ENCODE measurements around the gene C6orf141. TPM values are rescaled to one million over a fixed set of nuclear protein-coding genes. Genes with fewer than 3 reads are reported as not detected.

The C6orf141 gene
- polyA plus RNA-seq, 1 donor, result 24.1 TPM

- Histone ChIP-seq H3K9me3 (ENCODE audit: control insufficient read depth, low read depth, low read length) (no peaks in the 10 kb centered on the region), H3K4me3 (ENCODE audit: low read length) (no peak overlapping the region), H3K4me1 (ENCODE audit: control insufficient read depth, insufficient read depth, low read length) (peaks cover 12% of the 10 kb centered on the region), H3K27ac (ENCODE audit: low read length) (no peak overlapping the region), H3K27me3 (ENCODE audit: control insufficient read depth, insufficient read depth, low read length) (peaks cover 12% of the 10 kb centered on the region), H3K36me3 (ENCODE audit: control insufficient read depth, insufficient read depth, low read length) (no peaks in the 10 kb centered on the region)
- no CpG with 5 or more reads among the region's 2 CpGs for WGBS (ENCODE audit: insufficient coverage, low lambda C conversion rate)
- no peak for DNase-seq
These were observed 2.1 kb downstream of the C6orf141 start for GRCh38 chr6:49552596-49552995.

GRCh38 chr6:49553384-49553783 lies 2.9 kb downstream of the C6orf141 start:
- no CpG with 5 or more reads among the region's 1 CpG for WGBS (ENCODE audit: insufficient coverage, low lambda C conversion rate)
- Histone ChIP-seq H3K27ac (ENCODE audit: low read length) (no peak overlapping the region), H3K4me3 (ENCODE audit: low read length) (no peak overlapping the region), H3K4me1 (ENCODE audit: control insufficient read depth, insufficient read depth, low read length) (peaks cover 12% of the 10 kb centered on the region), H3K9me3 (ENCODE audit: control insufficient read depth, low read depth, low read length) (no peaks in the 10 kb centered on the region), H3K36me3 (ENCODE audit: control insufficient read depth, insufficient read depth, low read length) (no peaks in the 10 kb centered on the region), H3K27me3 (ENCODE audit: control insufficient read depth, insufficient read depth, low read length) (peaks cover 12% of the 10 kb centered on the region)
- DNase-seq, result no peak

GRCh38 chr6:49555951-49556350 lies 5.5 kb downstream of the C6orf141 start:
- no CpG with 5 or more reads among the region's 4 CpGs for WGBS (ENCODE audit: insufficient coverage, low lambda C conversion rate)

GRCh38 chr6:49556429-49556837 lies 6.0 kb downstream of the C6orf141 start:
- Histone ChIP-seq H3K4me3 (ENCODE audit: low read length) (no peak overlapping the region), H3K36me3 (ENCODE audit: control insufficient read depth, insufficient read depth, low read length) (no peaks in the 10 kb centered on the region), H3K27me3 (ENCODE audit: control insufficient read depth, insufficient read depth, low read length) (no peaks in the 10 kb centered on the region), H3K9me3 (ENCODE audit: control insufficient read depth, low read depth, low read length) (no peaks in the 10 kb centered on the region), H3K4me1 (ENCODE audit: control insufficient read depth, insufficient read depth, low read length) (peaks cover 8% of the 10 kb centered on the region), H3K27ac (ENCODE audit: low read length) (peak overlapping the region; percentile 78)
- peak; percentile 91 to 95 for DNase-seq

More at GRCh38 chr6:49555951-49556350, 5.5 kb downstream of the C6orf141 start:
- H3K4me1 ChIP-seq (ENCODE audit: control insufficient read depth, insufficient read depth, low read length), result peaks cover 9% of the 10 kb centered on the region
- H3K9me3 ChIP-seq (ENCODE audit: control insufficient read depth, low read depth, low read length), result no peaks in the 10 kb centered on the region
- H3K4me3 ChIP-seq (ENCODE audit: low read length), result no peak overlapping the region
- no peaks in the 10 kb centered on the region for H3K36me3 ChIP-seq (ENCODE audit: control insufficient read depth, insufficient read depth, low read length)
- peaks cover 3% of the 10 kb centered on the region for H3K27me3 ChIP-seq (ENCODE audit: control insufficient read depth, insufficient read depth, low read length)
- H3K27ac ChIP-seq (ENCODE audit: low read length), result peak overlapping the region; percentile 78
- DNase-seq, result no peak

GRCh38 chr6:49557177-49557576 lies 6.7 kb downstream of the C6orf141 start:
- Histone ChIP-seq H3K36me3 (ENCODE audit: control insufficient read depth, insufficient read depth, low read length) (no peaks in the 10 kb centered on the region), H3K27me3 (ENCODE audit: control insufficient read depth, insufficient read depth, low read length) (no peaks in the 10 kb centered on the region), H3K4me1 (ENCODE audit: control insufficient read depth, insufficient read depth, low read length) (peaks cover 6% of the 10 kb centered on the region), H3K9me3 (ENCODE audit: control insufficient read depth, low read depth, low read length) (no peaks in the 10 kb centered on the region), H3K27ac (ENCODE audit: low read length) (peak overlapping the region; percentile 57), H3K4me3 (ENCODE audit: low read length) (no peak overlapping the region)
- no peak for DNase-seq
- WGBS (ENCODE audit: insufficient coverage, low lambda C conversion rate), result 100% methylated on average over 1 of the region's 3 CpGs

- Histone ChIP-seq H3K4me1 (ENCODE audit: control insufficient read depth, insufficient read depth, low read length) (peaks cover 6% of the 10 kb centered on the region), H3K27ac (ENCODE audit: low read length) (no peak overlapping the region), H3K27me3 (ENCODE audit: control insufficient read depth, insufficient read depth, low read length) (no peaks in the 10 kb centered on the region), H3K4me3 (ENCODE audit: low read length) (no peak overlapping the region), H3K9me3 (ENCODE audit: control insufficient read depth, low read depth, low read length) (no peaks in the 10 kb centered on the region), H3K36me3 (ENCODE audit: control insufficient read depth, insufficient read depth, low read length) (no peaks in the 10 kb centered on the region)
- no peak for DNase-seq
These were observed 7.8 kb downstream of the C6orf141 start for GRCh38 chr6:49558238-49558637.

- H3K27me3 ChIP-seq (ENCODE audit: control insufficient read depth, insufficient read depth, low read length), result no peaks in the 10 kb centered on the region
- H3K9me3 ChIP-seq (ENCODE audit: control insufficient read depth, low read depth, low read length), result no peaks in the 10 kb centered on the region
- no peaks in the 10 kb centered on the region for H3K4me1 ChIP-seq (ENCODE audit: control insufficient read depth, insufficient read depth, low read length)
- WGBS (ENCODE audit: insufficient coverage, low lambda C conversion rate), result no CpG with 5 or more reads among the region's 5 CpGs
- DNase-seq, result no peak
- H3K27ac ChIP-seq (ENCODE audit: low read length), result no peak overlapping the region
- H3K36me3 ChIP-seq (ENCODE audit: control insufficient read depth, insufficient read depth, low read length), result no peaks in the 10 kb centered on the region
- no peak overlapping the region for H3K4me3 ChIP-seq (ENCODE audit: low read length)
These were observed 12.8 kb downstream of the C6orf141 start for GRCh38 chr6:49563006-49563886.

- WGBS (ENCODE audit: insufficient coverage, low lambda C conversion rate), result 100% methylated on average over 1 of the region's 1 CpG
- Histone ChIP-seq H3K27ac (ENCODE audit: low read length) (no peak overlapping the region), H3K4me1 (ENCODE audit: control insufficient read depth, insufficient read depth, low read length) (no peaks in the 10 kb centered on the region), H3K4me3 (ENCODE audit: low read length) (no peak overlapping the region), H3K27me3 (ENCODE audit: control insufficient read depth, insufficient read depth, low read length) (no peaks in the 10 kb centered on the region), H3K36me3 (ENCODE audit: control insufficient read depth, insufficient read depth, low read length) (no peaks in the 10 kb centered on the region), H3K9me3 (ENCODE audit: control insufficient read depth, low read depth, low read length) (no peaks in the 10 kb centered on the region)
- no peak for DNase-seq
These were observed 14.1 kb downstream of the C6orf141 start for GRCh38 chr6:49564552-49564951.

GRCh38 chr6:49565261-49565660 lies 14.8 kb downstream of the C6orf141 start:
- Histone ChIP-seq H3K4me3 (ENCODE audit: low read length) (no peak overlapping the region), H3K9me3 (ENCODE audit: control insufficient read depth, low read depth, low read length) (no peaks in the 10 kb centered on the region), H3K27ac (ENCODE audit: low read length) (no peak overlapping the region), H3K36me3 (ENCODE audit: control insufficient read depth, insufficient read depth, low read length) (no peaks in the 10 kb centered on the region), H3K4me1 (ENCODE audit: control insufficient read depth, insufficient read depth, low read length) (no peaks in the 10 kb centered on the region), H3K27me3 (ENCODE audit: control insufficient read depth, insufficient read depth, low read length) (no peaks in the 10 kb centered on the region)
- no CpG with 5 or more reads among the region's 2 CpGs for WGBS (ENCODE audit: insufficient coverage, low lambda C conversion rate)
- DNase-seq, result no peak

GRCh38 chr6:49565855-49566254 lies 15.4 kb downstream of the C6orf141 start:
- H3K9me3 ChIP-seq (ENCODE audit: control insufficient read depth, low read depth, low read length), result no peaks in the 10 kb centered on the region
- H3K27me3 ChIP-seq (ENCODE audit: control insufficient read depth, insufficient read depth, low read length), result no peaks in the 10 kb centered on the region
- no peak for DNase-seq
- no peak overlapping the region for H3K4me3 ChIP-seq (ENCODE audit: low read length)
- no peak overlapping the region for H3K27ac ChIP-seq (ENCODE audit: low read length)
- WGBS (ENCODE audit: insufficient coverage, low lambda C conversion rate), result no CpG with 5 or more reads among the region's 10 CpGs
- no peaks in the 10 kb centered on the region for H3K4me1 ChIP-seq (ENCODE audit: control insufficient read depth, insufficient read depth, low read length)
- H3K36me3 ChIP-seq (ENCODE audit: control insufficient read depth, insufficient read depth, low read length), result no peaks in the 10 kb centered on the region
